OCI-LY3 (cell line): ENCODE measurements around the gene MAML2.

ENCODE experiments used
- CTCF ChIP-seq: fragments of 200-600, 300-600 bp; sonication (generic); IDR thresholded peaks from 2 replicates; pipeline ENCODE4 v1.5.1; 2014; ENCODE audit warnings: antibody characterized with exemption, low read length, low read depth
- EZH2phosphoT487 ChIP-seq: fragments of 200-600 bp; shearing (Covaris generic); IDR thresholded peaks from 2 replicates; pipeline ENCODE4 v1.6.1; 2018; ENCODE audit warnings: antibody characterized with exemption, mixed run types, low read depth

DNA sequence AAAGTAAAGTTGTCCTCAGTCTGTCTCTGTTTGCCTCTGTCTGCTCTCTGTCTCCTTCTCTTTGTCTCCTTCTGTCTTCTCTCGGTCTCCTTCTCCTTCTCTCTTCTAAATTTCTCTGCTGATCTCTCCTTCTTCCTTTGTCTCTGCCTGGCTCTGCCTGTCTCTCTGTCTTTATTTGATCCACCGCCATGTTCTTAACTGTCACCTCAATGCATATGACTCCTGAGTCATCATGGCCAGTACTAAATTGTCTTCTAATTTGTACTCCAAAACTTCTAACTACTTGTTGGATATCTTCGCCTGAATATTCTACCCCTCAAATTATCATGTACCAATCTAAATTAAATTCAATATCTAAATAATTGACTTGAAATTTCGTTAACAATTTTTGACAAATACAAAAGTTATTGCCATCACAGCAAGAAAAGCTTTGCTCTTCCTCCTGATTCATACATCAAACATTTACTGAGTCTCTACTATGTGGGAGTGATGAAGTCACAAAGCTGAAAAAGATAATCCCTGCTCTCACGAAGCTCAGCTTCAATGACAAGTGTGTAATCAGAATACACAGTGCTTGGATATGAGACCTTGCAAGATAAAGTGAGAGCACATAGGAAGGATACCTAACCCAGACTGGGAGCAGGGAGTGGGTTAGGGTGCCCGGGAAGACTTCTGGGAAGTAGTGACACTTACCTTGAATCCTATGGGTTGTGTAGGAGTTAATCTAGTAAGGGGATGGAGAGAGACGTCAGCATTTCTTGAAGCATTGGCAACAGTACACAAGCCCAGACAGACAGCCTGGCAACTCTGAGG, 193.0 kb downstream of the MAML2 start:
- TF ChIP-seq CTCF (no peak), EZH2phosphoT487 (no peak)
